ENCODE data around the gene GOLGA2. TPM values are rescaled to one million over a fixed set of nuclear protein-coding genes. Genes with fewer than 3 reads are reported as not detected.

The GOLGA2 gene
- total and polyA plus RNA-seq, 2 donors (not counting 1 experiment from before 2014, with no cell fraction given), result 23.2 to 87.3 TPM

GRCh38 chr9:128321879-128322403 lies 46.1 kb upstream of the GOLGA2 start:
- H3K27ac ChIP-seq (ENCODE audit: low read length in 2 of 2), result peak overlapping the region; percentile 75 to 78
- H3K9me3 Mint-ChIP-seq (ENCODE audit: insufficient read depth), result no peaks in the 10 kb centered on the region
- no peaks in the 10 kb centered on the region for H4K20me1 ChIP-seq (ENCODE audit: control insufficient read depth, insufficient read depth, low read length, poor library complexity, severe bottlenecking)
- no peaks in the 10 kb centered on the region for H3K27me3 ChIP-seq (replicated peaks in 1 of 4; ENCODE audit: control extremely low read depth in 1 of 4, control insufficient read depth in 3 of 4, insufficient read depth in 4 of 4, low read length in 3 of 4)
- ATAC-seq (ENCODE audit: low read depth), result no peak
- H3K27ac Mint-ChIP-seq, result peak overlapping the region; percentile 98
- H3K9me3 ChIP-seq (ENCODE audit: control extremely low read depth in 1 of 3, control insufficient read depth in 2 of 3, insufficient read depth in 1 of 3, low read length in 2 of 3), result no peaks in the 10 kb centered on the region
- peaks cover 38% of the 10 kb centered on the region for H3K79me2 ChIP-seq (ENCODE audit: control insufficient read depth, insufficient read depth, low read length)
- WGBS (ENCODE audit: insufficient coverage), result 3% methylated on average over 21 of the region's 21 CpGs
- no peak for DNase-seq
- intact Hi-C loops (cut with micrococcal nuclease), result loop anchor here (1.0 to 5.0 kb wide), 6 partner anchors 18 to 230 kb away; partner anchors contain the start of genes CIZ1, GOLGA2, SLC27A4 and SPTAN1
- H3K4me3 Mint-ChIP-seq, result peak overlapping the region; percentile 97
- POLR2A ChIA-PET, result interaction anchor here (0.6 to 1.8 kb wide), 3 partner anchors 18 to 49 kb away, joined by 3 to 4 read pairs (median 4); partner anchors contain the start of genes GOLGA2, SLC27A4, SWI5 and URM1
- H3K4me1 Mint-ChIP-seq, result peaks cover 31% of the 10 kb centered on the region
- H3K36me3 ChIP-seq (replicated peaks in 1 of 2; ENCODE audit: control extremely low read depth in 1 of 2, control insufficient read depth in 1 of 2, extremely low read depth in 1 of 2, insufficient read depth in 2 of 2, low read length in 1 of 2), result peaks cover 0 to 26% of the 10 kb centered on the region in 2 experiments
- peak overlapping the region; percentile 61 to 95 (median 92) for H3K4me3 ChIP-seq (ENCODE audit: control extremely low read depth in 1 of 5, extremely low read depth in 1 of 5, insufficient read depth in 1 of 5, low read depth in 2 of 5, low read length in 4 of 5)
- TF ChIP-seq CTCF (IDR thresholded peaks at IDR 0.05) (no peak), EZH2 (IDR thresholded peaks at IDR 0.05; ENCODE audit: borderline replicate concordance, insufficient read depth, low read depth, low read length, poor library complexity, severe bottlenecking) (no peak)
- no peaks in the 10 kb centered on the region for H3K27me3 Mint-ChIP-seq
- peaks cover 17 to 22% of the 10 kb centered on the region in 2 donors for H3K4me1 ChIP-seq (ENCODE audit: control insufficient read depth in 2 of 2, insufficient read depth in 2 of 2, low read length in 2 of 2)
- peak overlapping the region; percentile 73 for H3K9ac ChIP-seq (ENCODE audit: low read length)
- peak overlapping the region; percentile 94 for H2AFZ ChIP-seq (ENCODE audit: insufficient read depth, low read depth, low read length, poor library complexity, severe bottlenecking)
- CTCF ChIA-PET, result interaction anchor here (0.7 to 1.6 kb wide), 2 partner anchors 20 to 22 kb away, joined by 5 to 8 read pairs; no protein-coding TSS in a partner anchor
- H3K4me2 ChIP-seq (replicated peaks; ENCODE audit: low read depth, low read length, poor library complexity, severe bottlenecking), result peak overlapping the region; percentile 95

DNA sequence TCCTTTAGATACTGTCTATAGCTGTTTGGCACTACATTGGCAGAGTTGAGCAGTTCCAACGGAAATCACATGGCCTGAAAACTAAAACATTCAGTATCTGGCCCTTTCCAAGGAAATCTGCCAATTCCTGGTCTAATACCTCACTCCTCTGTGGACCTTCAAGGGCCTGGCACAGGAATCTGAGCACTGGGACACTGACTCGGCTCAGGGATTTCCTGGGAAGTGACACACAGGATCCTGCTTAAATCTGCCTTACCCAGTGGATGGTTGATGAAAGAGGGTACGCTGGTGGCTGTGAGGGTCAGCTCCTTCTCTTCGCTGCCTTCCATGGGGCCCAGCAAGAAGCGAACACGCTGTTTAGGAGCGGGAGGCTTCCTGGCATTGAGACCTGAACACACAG lies 45.5 kb upstream of the GOLGA2 start:
- no peak for TF ChIP-seq EZH2 (IDR thresholded peaks at IDR 0.05; ENCODE audit: borderline replicate concordance, insufficient read depth, low read depth, low read length, poor library complexity, severe bottlenecking)
- no peak for TF ChIP-seq CTCF (IDR thresholded peaks at IDR 0.05)
- Histone ChIP-seq H3K4me2 (replicated peaks; ENCODE audit: low read depth, low read length, poor library complexity, severe bottlenecking) (peak overlapping the region; percentile 95), H3K36me3 (replicated peaks in 1 of 2; ENCODE audit: control extremely low read depth in 1 of 2, control insufficient read depth in 1 of 2, extremely low read depth in 1 of 2, insufficient read depth in 2 of 2, low read length in 1 of 2) (peaks cover 0 to 28% of the 10 kb centered on the region in 2 experiments), H2AFZ (ENCODE audit: insufficient read depth, low read depth, low read length, poor library complexity, severe bottlenecking) (no peak overlapping the region), H3K27ac (ENCODE audit: low read length in 2 of 2) (no peak overlapping the region), H4K20me1 (ENCODE audit: control insufficient read depth, insufficient read depth, low read length, poor library complexity, severe bottlenecking) (no peaks in the 10 kb centered on the region), H3K9ac (ENCODE audit: low read length) (no peak overlapping the region), H3K4me1 (ENCODE audit: control insufficient read depth in 2 of 2, insufficient read depth in 2 of 2, low read length in 2 of 2) (peaks cover 17 to 22% of the 10 kb centered on the region in 2 donors), H3K9me3 (ENCODE audit: control extremely low read depth in 1 of 3, control insufficient read depth in 2 of 3, insufficient read depth in 1 of 3, low read length in 2 of 3) (no peaks in the 10 kb centered on the region), H3K79me2 (ENCODE audit: control insufficient read depth, insufficient read depth, low read length) (peaks cover 33% of the 10 kb centered on the region), H3K4me3 (ENCODE audit: control extremely low read depth in 1 of 5, extremely low read depth in 1 of 5, insufficient read depth in 1 of 5, low read depth in 2 of 5, low read length in 4 of 5) (no peak overlapping the region), H3K27me3 (replicated peaks in 1 of 4; ENCODE audit: control extremely low read depth in 1 of 4, control insufficient read depth in 3 of 4, insufficient read depth in 4 of 4, low read length in 3 of 4) (no peaks in the 10 kb centered on the region)
- ATAC-seq (ENCODE audit: low read depth) (no peak), DNase-seq (no peak)
- CTCF ChIA-PET, result interaction anchor here (1.6 kb wide), 1 partner anchor 20 kb away, joined by 8 read pairs; no protein-coding TSS in a partner anchor
- no peaks in the 10 kb centered on the region for H3K9me3 Mint-ChIP-seq (ENCODE audit: insufficient read depth)
- WGBS (ENCODE audit: insufficient coverage), result no CpG with 5 or more reads among the region's 7 CpGs
- H3K27me3 Mint-ChIP-seq, result no peaks in the 10 kb centered on the region
- peak overlapping the region; percentile 15 for H3K27ac Mint-ChIP-seq
- intact Hi-C loops (cut with micrococcal nuclease), result loop anchor here (5.0 kb wide), 2 partner anchors 129 to 231 kb away; partner anchors contain the start of genes CIZ1 and SPTAN1
- POLR2A ChIA-PET, result interaction anchor here (0.6 to 1.8 kb wide), 2 partner anchors 46 to 178 kb away, joined by 3 to 4 read pairs; partner anchors contain the start of genes GOLGA2 and SWI5
- peaks cover 31% of the 10 kb centered on the region for H3K4me1 Mint-ChIP-seq
- peak overlapping the region; percentile 97 for H3K4me3 Mint-ChIP-seq
